Stomach (tissue), 9 donors: ENCODE measurements around the gene NRXN2. TPM values are rescaled to one million over a fixed set of nuclear protein-coding genes. Genes with fewer than 3 reads are reported as not detected.
"Not testable (repeated sequence)": the region's sequence is repeated elsewhere in the genome, so short reads cannot be mapped to it uniquely, and the experiment has no call there.

Experiments used
- DNase-seq, 2 donors: peaks; one replicate each; pipeline versions ENCODE4 v3.0.0 to v3.0.0-alpha.2; 2013 to 2019
- H3K27ac ChIP-seq, 5 donors: fragments of 200-600 bp in 4 of 5; sonication (generic) in 4 of 5; one replicate each; pipeline ENCODE4 v1.5.1; 2013 to 2019; ENCODE audit warnings: mild to moderate bottlenecking in 1 of 5, moderate library complexity in 1 of 5
- H3K27me3 ChIP-seq, 3 donors: fragments of 200-600 bp; sonication (generic); one replicate each; pipeline ENCODE4 v1.5.1; 2017 to 2019; ENCODE audit warnings: mixed run types in 1 of 3
- H3K36me3 ChIP-seq, 4 donors: fragments of 200-600 bp; sonication (generic); 1 replicate in 3 of 4; 2 replicates in 1 of 4; pipeline ENCODE4 v1.5.1; 2016 to 2019
- H3K4me1 ChIP-seq, 4 donors: fragments of 200-600 bp; sonication (generic); one replicate each; pipeline ENCODE4 v1.5.1; 2016 to 2019
- H3K4me3 ChIP-seq, 4 donors: fragments of 200-600 bp; sonication (generic) in 3 of 4; one replicate each; pipeline ENCODE4 v1.5.1; 2016 to 2019; ENCODE audit warnings: mild to moderate bottlenecking in 1 of 4
- H3K9me3 ChIP-seq, 4 donors: fragments of 200-600 bp; sonication (generic); one replicate each; pipeline ENCODE4 v1.5.1; 2016 to 2019
- CTCF ChIP-seq, 7 experiments: fragments of 450-650 bp in 4 of 7; fragments of 200-600 bp in 3 of 7; sonication (generic) in 3 of 7; IDR thresholded peaks; one replicate each; pipeline ENCODE4 v1.5.1; 2016 to 2019; ENCODE audit warnings: antibody characterized with exemption in 7 of 7, control low read depth in 2 of 7, mild to moderate bottlenecking in 1 of 7
- EP300 ChIP-seq: sonication (generic); formaldehyde crosslinking; IDR thresholded peaks from one replicate; pipeline ENCODE4 v1.6.1; 2017; ENCODE audit warnings: antibody characterized with exemption
- POLR2A ChIP-seq, 4 donors: fragments of 450-650 bp; IDR thresholded peaks; one replicate each; pipeline ENCODE4 v1.6.1; 2016; ENCODE audit warnings: antibody characterized with exemption in 4 of 4, control low read depth in 2 of 4, mild to moderate bottlenecking in 1 of 4, moderate library complexity in 1 of 4
- POLR2AphosphoS5 ChIP-seq, 3 donors: sonication (generic); formaldehyde crosslinking; IDR thresholded peaks; one replicate each; pipeline ENCODE4 v1.6.1; 2016; ENCODE audit warnings: antibody characterized with exemption in 3 of 3
- WGBS, 5 donors: extraction: QIAGEN DNeasy Blood & Tissue Kit in 3 of 5; methylation state at CpG; one replicate each; pipeline versions ENCODE4 v1.1.5 to v1.1.7; 2013 to 2018; 5-methylcytosine and 5-hydroxymethylcytosine counted together
- intact Hi-C: fragments of 100-400 bp; cut with DNase I; formaldehyde crosslinking; loops from one replicate; pipeline ENCODE4 v1.15.1; 2023; ENCODE audit warnings: low total_unique reads
- polyA plus RNA-seq, 3 donors: library from polyadenylated mRNA; stranded (reverse); fragments of 200-250 nt; gene quantifications; one replicate each; pipeline ENCODE4 v1.2.3, GENCODE V29; 2013
- total RNA-seq, 5 donors: library from RNA; depleted of rRNA; stranded (reverse); fragments of >200 nt; gene quantifications; one replicate each; pipeline versions ENCODE4 v1.1.0 to v1.2.3, GENCODE V29; 2014 to 2016
- donor health status: healthy with polysubstance abuse.
- donor health status: Bipolar disorder and iron deficiency.
- donor health status: healthy.

Gene NRXN2
- total and polyA plus RNA-seq, 8 donors: 0.14 to 16.9 (median 1.2) TPM; not detected in 4

DNA sequence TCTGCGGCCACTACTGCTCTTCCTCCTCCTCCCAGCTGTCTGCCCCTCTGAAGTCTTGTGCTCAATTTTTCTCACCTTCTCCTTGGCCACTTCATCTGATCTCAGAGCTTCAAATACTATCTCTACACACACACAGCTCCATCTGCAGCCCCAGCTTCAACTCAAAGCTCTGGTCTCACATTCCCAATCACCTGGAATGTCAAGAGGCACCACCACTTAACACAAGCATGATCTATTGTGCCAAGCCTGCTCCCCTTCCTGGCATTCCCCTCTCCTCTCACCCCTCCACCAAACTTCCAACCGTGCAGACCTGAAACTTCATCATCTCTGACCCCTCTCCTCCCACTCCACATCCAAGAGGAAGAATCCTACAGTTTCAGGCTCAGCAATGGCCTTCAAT is 17.5 kb downstream of the NRXN2 start:
- no peak for TF ChIP-seq POLR2A (IDR thresholded peaks at IDR 0.05)
- no peak for TF ChIP-seq EP300
- TF ChIP-seq POLR2AphosphoS5 (IDR thresholded peaks at IDR 0.05): no peak
- TF ChIP-seq CTCF (IDR thresholded peaks at IDR 0.05): no peak
- H3K9me3 ChIP-seq: no peaks in the 10 kb centered on the region
- H3K36me3 ChIP-seq: no peaks in the 10 kb centered on the region
- peaks cover 0 to 3% (median 1%) of the 10 kb centered on the region in 4 donors for H3K4me1 ChIP-seq
- WGBS, 5 donors: 48 to 55% (median 52%) methylated on average over 2 of the region's 2 CpGs
- no peak overlapping the region for H3K27ac ChIP-seq
- no peak for DNase-seq
- intact Hi-C loops: no loop called here
- H3K4me3 ChIP-seq: no peak overlapping the region
- H3K27me3 ChIP-seq: peaks cover 0 to 81% (median 14%) of the 10 kb centered on the region in 3 donors

GRCh38 chr11:64703048-64703447 is 19.9 kb downstream of the NRXN2 start:
- peaks cover 0 to 57% (median 12%) of the 10 kb centered on the region in 3 donors for H3K27me3 ChIP-seq
- no peak for DNase-seq

GRCh38 chr11:64701956-64702355 is 21.0 kb downstream of the NRXN2 start:
- H3K36me3 ChIP-seq, intact Hi-C loops, DNase-seq, H3K9me3 ChIP-seq, H3K27ac ChIP-seq, H3K4me1 ChIP-seq, H3K4me3 ChIP-seq: not testable (repeated sequence)
- WGBS, 5 donors: 88 to 97% (median 90%) methylated on average over 6 to 28 of the region's 29 CpGs; no CpG with 5 or more reads in 1 of the 5 donors
- H3K27me3 ChIP-seq: peaks cover 0 to 46% (median 6%) of the 10 kb centered on the region in 3 donors

More at GRCh38 chr11:64703048-64703447, 19.9 kb downstream of the NRXN2 start:
- H3K27ac ChIP-seq: no peak overlapping the region
- TF ChIP-seq POLR2AphosphoS5 (IDR thresholded peaks at IDR 0.05): no peak
- no peaks in the 10 kb centered on the region for H3K36me3 ChIP-seq
- H3K4me3 ChIP-seq: no peak overlapping the region
- 91 to 96% (median 95%) methylated on average over 2 of the region's 2 CpGs for WGBS, 5 donors
- H3K9me3 ChIP-seq: no peaks in the 10 kb centered on the region
- intact Hi-C loops: no loop called here
- H3K4me1 ChIP-seq: no peaks in the 10 kb centered on the region

GRCh38 chr11:64698427-64698826 is 24.6 kb downstream of the NRXN2 start:
- Histone ChIP-seq H3K36me3 (no peaks in the 10 kb centered on the region), H3K4me1 (no peaks in the 10 kb centered on the region), H3K27me3 (peaks cover 0 to 42% (median 9%) of the 10 kb centered on the region in 3 donors), H3K9me3 (no peaks in the 10 kb centered on the region), H3K27ac (no peak overlapping the region), H3K4me3 (no peak overlapping the region)
- WGBS, 5 donors: 54 to 82% (median 70%) methylated on average over 1 of the region's 1 CpG
- intact Hi-C loops: no loop called here
- DNase-seq: no peak
- no peak for TF ChIP-seq POLR2A (IDR thresholded peaks at IDR 0.05)
- no peak for TF ChIP-seq POLR2AphosphoS5 (IDR thresholded peaks at IDR 0.05)
- no peak for TF ChIP-seq CTCF (IDR thresholded peaks at IDR 0.05)
- TF ChIP-seq EP300: no peak

- no peaks in the 10 kb centered on the region for H3K4me1 ChIP-seq
- no peaks in the 10 kb centered on the region for H3K9me3 ChIP-seq
- intact Hi-C loops: no loop called here
- H3K27me3 ChIP-seq: peaks cover 0 to 43% (median 14%) of the 10 kb centered on the region in 3 donors
- no peak overlapping the region for H3K4me3 ChIP-seq
- DNase-seq: no peak
- no peaks in the 10 kb centered on the region for H3K36me3 ChIP-seq
- WGBS, 5 donors: 69 to 78% (median 73%) methylated on average over 7 of the region's 7 CpGs
- TF ChIP-seq CTCF (IDR thresholded peaks at IDR 0.05) (no peak), POLR2A (IDR thresholded peaks at IDR 0.05) (no peak), EP300 (no peak)
- H3K27ac ChIP-seq: no peak overlapping the region
These were observed 25.2 kb downstream of the NRXN2 start for GRCh38 chr11:64697663-64698375.
